HG02943 (cell line): ENCODE measurements around the gene CBFA2T3.

ENCODE experiments used
- ATAC-seq: cut with Tn5 transposase; IDR thresholded peaks from one replicate; pipeline ENCODE4 v1.9.1; 2021; ENCODE audit warnings: mild to moderate bottlenecking, low read depth, moderate library complexity; ENCODE audit not compliant: unreplicated experiment

CBFA2T3 gene

GRCh38 chr16:88866151-88866920, 110.7 kb downstream of the CBFA2T3 start, which contains the start of gene PABPN1L:
Gene PABPN1L (minus strand): TSS chr16:88866660. CDS start chr16:88866606, 54 bp downstream.
- ATAC-seq = no peak

- ATAC-seq = no peak
These were observed 111.3 kb downstream of the CBFA2T3 start for GRCh38 chr16:88865742-88866141.

GRCh38 chr16:88865310-88865709, 111.7 kb downstream of the CBFA2T3 start:
- ATAC-seq = no peak

GRCh38 chr16:88864521-88864920, 112.5 kb downstream of the CBFA2T3 start:
- ATAC-seq = no peak

GRCh38 chr16:88864099-88864498, 112.9 kb downstream of the CBFA2T3 start:
- ATAC-seq = no peak

- ATAC-seq = no peak
These were observed 113.6 kb downstream of the CBFA2T3 start for GRCh38 chr16:88863426-88863825.

- no peak for ATAC-seq
These were observed 114.0 kb downstream of the CBFA2T3 start for GRCh38 chr16:88862968-88863367.

GRCh38 chr16:88861359-88861758, 115.6 kb downstream of the CBFA2T3 start:
- ATAC-seq = no peak

GRCh38 chr16:88859381-88860091, 117.5 kb downstream of the CBFA2T3 start:
- ATAC-seq = no peak

GRCh38 chr16:88857728-88858339, 119.2 kb downstream of the CBFA2T3 start:
- peak; percentile 37 for ATAC-seq

GRCh38 chr16:88856828-88857727, 119.9 kb downstream of the CBFA2T3 start, which contains the start of the genes GALNS and TRAPPC2L:
Gene GALNS (minus strand): TSS chr16:88856947. CDS start chr16:88856877, 70 bp downstream.
Gene TRAPPC2L (plus strand): TSS chr16:88857127. CDS start chr16:88857151, 24 bp downstream.
- ATAC-seq = peak; percentile 74

- no peak for ATAC-seq
These were observed 120.7 kb downstream of the CBFA2T3 start for GRCh38 chr16:88856122-88856827.

GRCh38 chr16:88855736-88856121, 121.3 kb downstream of the CBFA2T3 start:
- ATAC-seq = no peak

GRCh38 chr16:88855176-88855575, 121.8 kb downstream of the CBFA2T3 start:
- ATAC-seq = no peak

- no peak for ATAC-seq
These were observed 122.5 kb downstream of the CBFA2T3 start for GRCh38 chr16:88854306-88855111.

GRCh38 chr16:88853325-88853941, 123.6 kb downstream of the CBFA2T3 start:
- no peak for ATAC-seq

GRCh38 chr16:88851616-88852015, 125.4 kb downstream of the CBFA2T3 start:
- ATAC-seq = no peak

GRCh38 chr16:88850531-88851199, 126.3 kb downstream of the CBFA2T3 start:
- ATAC-seq = no peak
